ENCODE results near the gene CREB5. TPM values are rescaled to one million over a fixed set of nuclear protein-coding genes. Genes with fewer than 3 reads are reported as not detected.

The CREB5 gene
- total RNA-seq, 4 donors from 2014 or later, result 6.6 to 18.6 (median 12.6) TPM

GRCh38 chr7:28729281-28729680, 317.0 kb downstream of the CREB5 start:
- peak overlapping the region in 1 of 4 donors; percentile 10 for H3K27ac ChIP-seq (replicated peaks in 1 of 4)
- TF ChIP-seq EP300 (IDR thresholded peaks at IDR 0.05) (no peak), POLR2A (IDR thresholded peaks at IDR 0.05; ENCODE audit: low read depth) (no peak), POLR2AphosphoS5 (IDR thresholded peaks at IDR 0.05) (no peak), CTCF (IDR thresholded peaks at IDR 0.05) (no peak)
- intact Hi-C loops (cut with DNase I), result no loop called here

GRCh38 chr7:28729727-28730126, 317.4 kb downstream of the CREB5 start:
- no peak for TF ChIP-seq CTCF (IDR thresholded peaks at IDR 0.05)
- 59% methylated on average over 3 of the region's 3 CpGs for WGBS
- Histone ChIP-seq H3K27ac (replicated peaks in 1 of 4) (peak overlapping the region in 1 of 4 donors; percentile 10), H3K4me3 (no peak overlapping the region), H3K9me3 (no peaks in the 10 kb centered on the region), H3K4me1 (peaks cover 15 to 72% (median 69%) of the 10 kb centered on the region in 4 donors), H3K36me3 (no peaks in the 10 kb centered on the region), H3K27me3 (no peaks in the 10 kb centered on the region)
- intact Hi-C loops (cut with DNase I), result no loop called here
- DNase-seq (ENCODE audit: extremely low spot score), result no peak

More at GRCh38 chr7:28729281-28729680, 317.0 kb downstream of the CREB5 start:
- Histone ChIP-seq H3K36me3 (peaks cover 0 to under 1% (median 0%) of the 10 kb centered on the region in 4 donors), H3K27me3 (no peaks in the 10 kb centered on the region), H3K9me3 (no peaks in the 10 kb centered on the region), H3K4me1 (peaks cover 16 to 73% (median 70%) of the 10 kb centered on the region in 4 donors), H3K4me3 (no peak overlapping the region)
- DNase-seq (ENCODE audit: extremely low spot score), result no peak
- WGBS, result 78% methylated on average over 8 of the region's 8 CpGs

DNA sequence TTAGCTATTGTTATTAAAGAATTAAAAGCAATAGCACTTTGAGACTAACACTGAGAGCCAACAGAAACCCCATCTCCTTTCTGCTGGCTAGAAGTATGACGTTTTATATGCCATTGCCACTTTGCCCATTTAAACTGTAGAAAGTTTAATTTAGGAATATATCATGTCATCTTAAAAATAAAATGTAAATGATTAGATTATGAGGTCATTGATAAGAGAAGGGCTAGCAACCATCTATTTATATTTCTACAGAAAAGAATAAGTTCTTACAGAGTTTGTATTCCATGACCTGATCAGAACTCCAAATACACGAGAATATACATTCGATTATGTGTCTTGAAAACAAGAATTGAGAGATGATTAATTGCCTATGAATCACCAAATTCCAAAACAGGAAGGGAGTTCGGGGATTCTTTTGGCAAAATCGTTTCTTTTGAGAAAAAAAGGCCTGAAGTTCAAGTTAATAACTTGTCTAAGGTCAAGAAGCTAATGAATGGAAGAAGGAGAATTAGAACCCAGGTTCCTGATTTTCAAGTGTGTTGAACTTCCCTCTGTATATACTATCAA, 318.9 kb downstream of the CREB5 start:
- TF ChIP-seq EP300 (IDR thresholded peaks at IDR 0.05) (no peak), POLR2AphosphoS5 (IDR thresholded peaks at IDR 0.05) (no peak), CTCF (IDR thresholded peaks at IDR 0.05) (no peak), POLR2A (IDR thresholded peaks at IDR 0.05; ENCODE audit: low read depth) (no peak)
- WGBS, result 55% methylated on average over 5 of the region's 5 CpGs
- Histone ChIP-seq H3K27ac (replicated peaks in 1 of 4) (peak overlapping the region; percentile 31 to 63 (median 56)), H3K36me3 (no peaks in the 10 kb centered on the region), H3K4me1 (peaks cover under 1 to 58% (median 55%) of the 10 kb centered on the region in 4 donors), H3K27me3 (no peaks in the 10 kb centered on the region), H3K9me3 (no peaks in the 10 kb centered on the region), H3K4me3 (no peak overlapping the region)
- intact Hi-C loops (cut with DNase I), result no loop called here
- DNase-seq (ENCODE audit: extremely low spot score), result no peak

DNA sequence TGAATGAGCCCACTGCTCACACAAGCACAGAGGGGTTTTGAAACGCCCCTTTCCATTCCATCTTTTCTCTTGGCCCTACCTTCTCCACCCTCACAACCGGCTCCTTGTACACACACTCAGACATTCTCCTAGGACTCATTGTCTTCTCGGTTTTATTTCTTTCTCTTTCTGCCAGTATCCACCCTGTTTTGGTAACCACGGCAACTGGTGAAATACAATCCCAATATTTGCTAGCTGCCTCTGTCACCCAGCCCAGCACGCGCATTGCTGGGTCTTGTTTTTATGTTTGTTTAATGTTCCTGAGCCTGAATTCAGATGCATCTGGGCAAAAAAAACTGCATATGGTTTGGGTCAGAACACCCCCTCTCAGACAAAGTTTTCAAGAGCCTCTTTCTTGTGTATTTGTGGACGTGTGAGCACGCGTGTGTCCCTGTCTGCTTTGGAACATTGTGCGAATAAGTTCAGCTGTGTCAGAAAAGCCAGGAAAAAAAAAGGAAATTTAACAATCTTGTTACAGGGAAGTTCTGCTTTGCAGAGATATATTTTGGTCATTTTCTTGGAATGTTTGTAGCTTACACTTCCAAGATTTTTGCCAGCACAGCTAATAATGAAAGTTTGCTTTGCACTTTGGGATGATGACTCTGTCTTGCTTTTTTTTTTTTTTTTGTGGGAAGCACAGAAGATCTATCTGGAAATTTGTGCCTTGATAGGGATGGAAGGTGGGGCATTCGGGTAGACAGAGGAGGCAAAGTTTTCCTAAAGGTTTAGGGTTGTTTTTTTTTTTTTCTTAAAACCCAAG, 320.0 kb downstream of the CREB5 start:
- no peaks in the 10 kb centered on the region for H3K27me3 ChIP-seq
- no peaks in the 10 kb centered on the region for H3K9me3 ChIP-seq
- intact Hi-C loops (cut with DNase I), result no loop called here
- WGBS, result 54% methylated on average over 11 of the region's 11 CpGs
- DNase-seq (ENCODE audit: extremely low spot score), result no peak
- no peak for TF ChIP-seq EP300 (IDR thresholded peaks at IDR 0.05)
- no peak for TF ChIP-seq POLR2A (IDR thresholded peaks at IDR 0.05; ENCODE audit: low read depth)
- TF ChIP-seq POLR2AphosphoS5 (IDR thresholded peaks at IDR 0.05), result peak in 1 of 2 donors; percentile 26
- TF ChIP-seq CTCF (IDR thresholded peaks at IDR 0.05), result no peak
- H3K4me1 ChIP-seq, result peaks cover 0 to 47% (median 46%) of the 10 kb centered on the region in 4 donors
- H3K4me3 ChIP-seq, result peak overlapping the region; percentile 14 to 37 (median 30)
- no peaks in the 10 kb centered on the region for H3K36me3 ChIP-seq
- peak overlapping the region; percentile 31 to 63 (median 56) for H3K27ac ChIP-seq (replicated peaks in 1 of 4)

All from esophagus muscularis mucosa (tissue), 4 donors.